HG03064 (cell line): Measurements from ENCODE around the gene TTC6.

Experiments
- ATAC-seq: cut with Tn5 transposase; IDR thresholded peaks from one replicate; pipeline ENCODE4 v1.9.1; 2021; ENCODE audit warnings: low read depth; ENCODE audit not compliant: unreplicated experiment

TTC6 gene

GRCh38 chr14:37618498-37619028 lies 23.1 kb downstream of the TTC6 start:
- no peak for ATAC-seq

- no peak for ATAC-seq
Measured at GRCh38 chr14:37620856-37621255, 25.4 kb downstream of the TTC6 start.

DNA sequence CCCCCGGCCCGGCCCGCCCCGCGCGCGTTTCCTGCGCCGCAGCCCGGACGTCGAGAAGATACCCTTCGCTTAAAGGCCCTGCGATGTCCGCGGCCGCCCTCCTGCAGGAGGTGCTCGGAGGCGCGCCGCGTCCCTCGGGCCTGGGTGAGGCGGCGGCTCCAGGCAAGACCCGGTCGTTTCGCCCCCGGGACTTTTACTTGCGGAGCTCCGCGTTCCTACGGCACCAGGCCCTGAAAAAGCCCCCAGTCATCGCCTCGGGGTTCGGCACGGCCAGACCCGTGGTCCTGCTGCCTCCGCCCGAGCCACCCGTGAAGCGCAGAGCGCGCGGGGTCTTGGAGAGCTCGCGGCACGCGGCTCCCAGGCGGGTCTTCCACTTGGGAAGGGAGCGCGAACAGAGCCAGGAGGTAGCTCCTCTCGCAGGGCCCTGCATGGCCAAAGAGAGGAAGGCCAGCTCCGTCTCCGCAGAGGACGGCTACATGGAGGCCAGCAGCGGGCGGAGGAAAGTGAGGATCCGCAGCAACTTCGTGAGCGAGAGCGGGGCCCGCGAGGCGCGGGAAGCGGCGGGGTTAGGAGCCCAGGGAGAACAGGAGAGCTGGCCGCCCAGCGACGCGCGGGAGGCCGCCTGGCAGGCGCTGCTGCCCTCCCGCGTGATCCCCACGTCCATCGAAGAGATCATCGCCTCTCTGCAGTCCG lies 26.9 kb downstream of the TTC6 start:
- ATAC-seq: no peak

DNA sequence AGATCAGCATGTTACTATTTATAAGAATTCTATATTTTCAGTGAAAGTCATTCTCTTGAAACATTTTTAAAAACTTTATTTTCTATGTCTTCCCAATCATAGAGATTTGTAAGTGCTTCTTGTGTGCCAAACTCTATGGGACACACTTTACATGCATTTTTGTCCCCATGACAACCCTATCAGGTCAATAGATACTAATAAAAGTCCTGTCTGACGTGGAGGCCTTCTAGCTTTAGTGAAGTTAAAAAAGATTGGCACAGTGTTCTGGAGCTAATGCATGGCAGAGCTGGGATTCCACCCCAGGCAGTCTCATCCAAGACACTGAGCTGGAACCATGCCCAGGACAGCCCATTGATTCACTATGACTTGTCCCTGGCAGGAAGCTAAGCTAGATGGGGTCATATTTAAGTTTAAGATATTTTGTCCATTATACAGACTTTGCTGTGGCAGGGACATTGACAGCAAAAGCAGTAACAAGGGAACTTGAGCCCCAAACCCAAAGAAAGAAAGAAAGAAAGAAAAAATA lies 28.1 kb downstream of the TTC6 start:
- no peak for ATAC-seq

DNA sequence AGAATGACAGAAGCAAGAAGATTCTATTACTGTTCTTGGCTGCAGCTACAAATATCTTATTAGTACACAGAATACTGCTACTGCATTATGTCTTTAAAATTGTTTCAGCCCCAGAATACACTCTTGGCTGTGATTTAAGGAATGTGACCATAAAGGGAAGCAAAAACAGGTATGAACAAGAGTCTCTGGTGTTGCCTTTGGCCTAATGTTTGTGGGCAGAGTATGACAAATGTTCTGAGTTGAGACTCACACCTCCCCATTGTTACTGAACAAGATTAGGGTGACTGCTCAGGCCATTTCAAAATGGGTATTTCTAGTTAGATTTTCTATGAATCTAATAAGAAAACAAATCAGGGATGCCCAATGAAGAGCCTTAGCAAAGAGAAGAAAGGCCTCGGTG lies 28.5 kb downstream of the TTC6 start:
- no peak for ATAC-seq

- ATAC-seq: no peak
Measured at GRCh38 chr14:37625597-37626595, 30.5 kb downstream of the TTC6 start.

- ATAC-seq: no peak
Measured at GRCh38 chr14:37637341-37637740, 41.9 kb downstream of the TTC6 start.

DNA sequence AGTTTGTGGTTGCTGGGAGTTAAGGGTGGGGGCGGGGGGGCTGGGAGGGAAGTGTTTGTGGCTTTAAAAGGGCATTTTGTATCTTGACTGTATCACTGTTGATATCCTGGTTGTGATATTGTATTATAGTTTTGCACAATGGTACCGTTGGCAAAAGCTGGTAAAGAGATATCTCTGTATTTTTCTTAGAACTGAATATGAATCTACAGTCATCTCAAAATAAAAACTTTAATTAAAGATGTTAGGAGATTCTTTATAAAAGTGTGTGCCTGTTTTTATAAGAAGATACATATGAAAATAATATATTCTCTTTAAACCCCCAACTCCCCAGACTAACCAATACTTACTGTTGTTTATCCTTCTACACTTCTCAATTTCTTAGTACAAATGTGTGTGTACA lies 43.2 kb downstream of the TTC6 start:
- no peak for ATAC-seq

- no peak for ATAC-seq
Measured at GRCh38 chr14:37641117-37641516, 45.7 kb downstream of the TTC6 start.

DNA sequence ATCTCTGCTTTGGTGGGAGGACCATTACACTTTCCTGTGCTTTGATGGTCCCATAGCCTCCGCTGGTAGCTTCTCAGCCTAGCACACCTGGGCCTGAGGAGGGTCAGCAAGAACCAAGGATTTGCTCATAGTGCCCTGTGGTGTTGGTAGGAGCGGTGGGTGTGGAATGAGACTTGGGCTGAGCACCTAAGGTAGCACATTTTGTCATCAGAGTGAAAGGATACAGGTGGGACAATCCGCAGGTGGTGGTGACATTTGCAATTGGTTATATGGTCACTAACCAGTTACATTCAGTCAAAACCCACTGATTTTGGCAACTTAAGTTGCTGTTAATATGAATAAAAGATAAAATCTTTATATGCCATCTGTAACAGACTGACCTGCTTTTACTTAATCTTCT lies 46.7 kb downstream of the TTC6 start:
- no peak for ATAC-seq

DNA sequence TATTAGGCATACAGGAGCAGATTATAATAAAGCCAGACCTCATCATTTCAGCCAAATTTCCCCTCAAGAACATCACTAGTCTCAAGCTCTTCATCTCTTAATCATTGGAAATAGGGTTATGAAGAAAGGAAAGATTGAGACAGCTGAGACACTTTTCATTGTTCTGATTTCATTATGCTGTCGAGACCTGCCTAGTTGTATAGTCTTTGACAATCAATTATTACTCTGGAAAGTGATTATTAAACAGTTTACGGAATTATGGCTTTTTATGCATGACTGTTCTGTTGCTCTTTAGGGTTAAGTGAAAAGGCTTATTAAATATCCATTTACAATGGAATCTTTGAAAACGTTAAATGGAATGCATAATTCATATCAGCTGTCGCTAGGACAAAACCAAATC lies 48.3 kb downstream of the TTC6 start:
- no peak for ATAC-seq
